Tracheal epithelial cell (primary cell): Measurements from ENCODE around the gene GSDME. TPM values are rescaled to one million over a fixed set of nuclear protein-coding genes. Genes with fewer than 3 reads are reported as not detected.

Experiments
- total RNA-seq: library from RNA; depleted of rRNA; stranded (reverse); fragments of >200 nt; gene quantifications from 2 replicates; pipeline ENCODE4 v1.2.1, GENCODE V29; 2014

Gene GSDME
- total RNA-seq: 51.8 and 54.0 TPM in 2 replicates

GRCh38 chr7:24757353-24758275 lies at the start of gene GSDME:
TSS of gene GSDME (minus strand) at chr7:24757464. CDS start at chr7:24749774, 7,690 bp downstream.

Other genes with a start within 250 kb of the GSDME start
- 22.4 and 24.1 TPM in 2 replicates for gene PALS2, start 184.0 kb downstream of the GSDME start, total RNA-seq
- 24.6 and 33.9 TPM in 2 replicates for gene OSBPL3, start 222.7 kb upstream of the GSDME start, total RNA-seq